ENCODE results near the gene ERFE. TPM values are rescaled to one million over a fixed set of nuclear protein-coding genes. Genes with fewer than 3 reads are reported as not detected.

ERFE gene
- total RNA-seq, 2 experiments from 2014 or later = 0.99 to 1.0 TPM

- peaks cover 73% of the 10 kb centered on the region for H3K36me3 Mint-ChIP-seq (ENCODE audit: low read depth)
These were observed 25.1 kb downstream of the ERFE start for GRCh38 chr2:238183821-238184220.

DNA sequence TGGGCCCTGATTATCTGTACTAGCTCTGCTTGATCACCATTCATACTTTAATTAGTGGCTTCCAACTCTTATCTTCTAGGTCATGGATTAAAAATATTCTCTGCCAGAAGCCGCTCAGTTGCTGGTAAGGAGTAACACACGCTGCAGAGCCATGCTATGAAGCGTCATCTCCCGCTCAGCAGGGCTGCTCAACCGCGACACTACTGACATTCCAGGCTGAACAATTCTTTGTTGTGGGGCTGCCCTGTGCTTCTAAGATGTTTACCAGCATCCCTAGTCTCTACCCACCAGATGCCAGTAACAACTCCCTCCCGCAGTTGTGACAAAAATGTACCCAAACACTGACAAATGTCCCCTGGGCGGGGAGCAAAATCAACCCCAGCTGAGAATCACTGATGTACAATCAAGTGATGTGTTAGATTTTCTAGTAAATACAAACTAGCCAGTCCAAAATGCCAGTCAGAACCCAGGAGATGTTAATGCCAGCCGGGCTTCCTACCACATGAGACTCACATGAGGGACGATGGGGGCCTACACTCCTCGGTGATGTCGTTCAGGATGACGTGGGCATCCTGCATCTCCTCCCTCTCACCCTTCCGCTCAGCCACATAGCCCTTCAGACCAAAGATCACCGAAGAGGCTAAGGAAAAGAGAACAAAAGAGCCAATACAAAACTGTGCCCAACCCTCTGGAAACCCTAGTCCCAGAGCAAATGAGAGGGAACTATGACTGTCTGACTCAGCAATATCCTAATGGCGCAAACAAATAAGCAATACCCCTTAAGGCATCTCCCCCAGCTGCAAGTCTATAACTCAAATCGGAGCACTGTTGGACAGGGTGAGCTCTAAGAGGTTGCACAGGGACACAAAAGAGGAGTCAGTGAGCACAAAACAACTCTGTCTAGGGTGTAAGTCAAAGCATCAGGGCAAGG, 29.1 kb downstream of the ERFE start:
- Mint-ChIP-seq H3K27ac (no peak overlapping the region), H3K27me3 (no peaks in the 10 kb centered on the region), H3K4me3 (no peak overlapping the region), H3K9me3 (no peaks in the 10 kb centered on the region), H3K4me1 (ENCODE audit: low read depth) (peaks cover 11% of the 10 kb centered on the region), H3K36me3 (ENCODE audit: low read depth) (peaks cover 65% of the 10 kb centered on the region)
- intact Hi-C loops (cut with micrococcal nuclease) = no loop called here
- no peak for ATAC-seq
- CTCF ChIA-PET = no interaction called here
- TF ChIP-seq CTCF (IDR thresholded peaks at IDR 0.05) = no peak
- DNase-seq = no peak
- POLR2A ChIA-PET = interaction anchor here (0.8 to 1.5 kb wide), 3 partner anchors 8 to 14 kb away, joined by 3 read pairs; no protein-coding TSS in a partner anchor

More at GRCh38 chr2:238183821-238184220, 25.1 kb downstream of the ERFE start:
- ATAC-seq (no peak), DNase-seq (no peak)
- ChIA-PET POLR2A (interaction anchor here (1.0 kb wide), 1 partner anchor 14 kb away, joined by 3 read pairs; no protein-coding TSS in a partner anchor), CTCF (no interaction called here)
- Mint-ChIP-seq H3K4me3 (no peak overlapping the region), H3K9me3 (no peaks in the 10 kb centered on the region), H3K27ac (peak overlapping the region; percentile 49), H3K4me1 (ENCODE audit: low read depth) (peaks cover 11% of the 10 kb centered on the region), H3K27me3 (no peaks in the 10 kb centered on the region)
- TF ChIP-seq CTCF (IDR thresholded peaks at IDR 0.05) = no peak
- intact Hi-C loops (cut with micrococcal nuclease) = no loop called here

DNA sequence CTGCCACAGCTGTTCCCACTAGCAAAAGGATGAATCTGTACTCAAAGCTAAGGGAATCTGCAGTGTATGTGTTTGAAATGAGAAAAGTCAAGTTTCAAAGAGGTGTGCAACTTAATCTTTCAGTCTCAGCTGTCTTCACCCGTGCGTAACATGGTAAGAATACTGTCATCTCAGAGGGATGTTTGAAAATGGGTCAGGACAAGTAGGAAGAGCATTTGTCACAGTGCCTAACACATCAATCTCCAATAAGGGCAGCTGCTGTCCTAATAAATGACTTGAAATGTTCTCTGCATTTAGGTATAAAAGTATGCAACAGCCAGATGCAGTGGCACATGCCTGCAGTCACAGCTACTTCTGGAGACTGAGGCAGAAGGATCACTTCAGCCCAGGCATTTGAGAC, 31.7 kb downstream of the ERFE start:
- TF ChIP-seq CTCF (IDR thresholded peaks at IDR 0.05) = no peak
- peaks cover under 1% of the 10 kb centered on the region for H3K4me1 Mint-ChIP-seq (ENCODE audit: low read depth)
- intact Hi-C loops (cut with micrococcal nuclease) = no loop called here
- H3K36me3 Mint-ChIP-seq (ENCODE audit: low read depth) = peaks cover 55% of the 10 kb centered on the region
- POLR2A ChIA-PET = interaction anchor here (1.3 kb wide), 1 partner anchor 10 kb away, joined by 4 read pairs; no protein-coding TSS in a partner anchor
- no peak for ATAC-seq
- CTCF ChIA-PET = no interaction called here
- H3K27ac Mint-ChIP-seq = no peak overlapping the region
- no peaks in the 10 kb centered on the region for H3K27me3 Mint-ChIP-seq
- DNase-seq = no peak
- no peak overlapping the region for H3K4me3 Mint-ChIP-seq
- H3K9me3 Mint-ChIP-seq = no peaks in the 10 kb centered on the region

- H3K27ac Mint-ChIP-seq = peak overlapping the region; percentile 86
- H3K36me3 Mint-ChIP-seq (ENCODE audit: low read depth) = peaks cover 17% of the 10 kb centered on the region
- no peaks in the 10 kb centered on the region for H3K27me3 Mint-ChIP-seq
- peak overlapping the region; percentile 84 for H3K4me3 Mint-ChIP-seq
- intact Hi-C loops (cut with micrococcal nuclease) = no loop called here
- DNase-seq (peak; percentile 46), ATAC-seq (no peak)
- ChIA-PET CTCF (interaction anchor here (0.7 to 2.5 kb wide), 6 partner anchors 10 to 866 kb away, joined by 3 to 13 read pairs (median 4); partner anchors contain the start of gene ERFE), POLR2A (interaction anchor here (0.7 to 2.8 kb wide), 7 partner anchors 9 to 270 kb away, joined by 3 to 8 read pairs (median 3); partner anchors contain the start of gene PER2)
- H3K9me3 Mint-ChIP-seq = no peaks in the 10 kb centered on the region
- no peak for TF ChIP-seq CTCF (IDR thresholded peaks at IDR 0.05)
- H3K4me1 Mint-ChIP-seq (ENCODE audit: low read depth) = peaks cover 41% of the 10 kb centered on the region
These were observed 43.7 kb downstream of the ERFE start for GRCh38 chr2:238202326-238203093.
